Choroid plexus epithelial cell (primary cell): Measurements from ENCODE around the gene GRPEL2.

Experiments
- DNase-seq: peaks from one replicate; pipeline ENCODE4 v3.0.0-alpha.2; 2010; ENCODE audit warnings: low read depth
- H3K4me3 ChIP-seq: 2 replicates; pipeline ENCODE4 v1.5.1; 2011; ENCODE audit warnings: low read depth, mild to moderate bottlenecking, control low read depth, low read length, moderate library complexity
- TF ChIP-seq, protein P1 (sequence below): conservative IDR thresholded peaks from 2 replicates; pipeline ENCODE4 v1.5.1; 2011; ENCODE audit warnings: low read depth, mild to moderate bottlenecking, control low read depth, inconsistent platforms, low read length, moderate library complexity

GRPEL2 gene

DNA sequence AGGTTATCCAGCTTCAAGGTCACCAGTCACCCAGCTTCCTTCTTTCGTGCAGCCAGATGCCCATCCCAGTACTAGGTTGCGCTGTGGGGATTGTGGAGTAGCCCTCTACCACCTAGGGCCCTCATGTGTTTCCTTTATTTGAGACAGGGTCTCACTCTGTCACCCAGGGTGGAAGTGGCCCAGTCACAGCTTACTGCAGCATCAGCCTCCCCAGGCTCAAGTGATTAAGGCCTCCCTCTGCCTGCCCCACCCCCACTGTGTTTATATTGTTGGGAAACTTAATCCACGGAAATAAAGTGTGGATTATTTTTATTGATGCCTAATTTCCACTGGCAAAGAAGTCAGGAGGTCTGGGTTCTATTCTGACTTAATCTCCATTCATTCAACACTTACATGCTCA lies 29.5 kb downstream of the GRPEL2 start:
- no peak for DNase-seq
- no peak overlapping the region for H3K4me3 ChIP-seq
- TF ChIP-seq, protein P1, sequence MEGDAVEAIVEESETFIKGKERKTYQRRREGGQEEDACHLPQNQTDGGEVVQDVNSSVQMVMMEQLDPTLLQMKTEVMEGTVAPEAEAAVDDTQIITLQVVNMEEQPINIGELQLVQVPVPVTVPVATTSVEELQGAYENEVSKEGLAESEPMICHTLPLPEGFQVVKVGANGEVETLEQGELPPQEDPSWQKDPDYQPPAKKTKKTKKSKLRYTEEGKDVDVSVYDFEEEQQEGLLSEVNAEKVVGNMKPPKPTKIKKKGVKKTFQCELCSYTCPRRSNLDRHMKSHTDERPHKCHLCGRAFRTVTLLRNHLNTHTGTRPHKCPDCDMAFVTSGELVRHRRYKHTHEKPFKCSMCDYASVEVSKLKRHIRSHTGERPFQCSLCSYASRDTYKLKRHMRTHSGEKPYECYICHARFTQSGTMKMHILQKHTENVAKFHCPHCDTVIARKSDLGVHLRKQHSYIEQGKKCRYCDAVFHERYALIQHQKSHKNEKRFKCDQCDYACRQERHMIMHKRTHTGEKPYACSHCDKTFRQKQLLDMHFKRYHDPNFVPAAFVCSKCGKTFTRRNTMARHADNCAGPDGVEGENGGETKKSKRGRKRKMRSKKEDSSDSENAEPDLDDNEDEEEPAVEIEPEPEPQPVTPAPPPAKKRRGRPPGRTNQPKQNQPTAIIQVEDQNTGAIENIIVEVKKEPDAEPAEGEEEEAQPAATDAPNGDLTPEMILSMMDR = no peak

GRCh38 chr5:149375434-149375833 lies 30.1 kb downstream of the GRPEL2 start:
- no peak for DNase-seq
- H3K4me3 ChIP-seq = no peak overlapping the region
- TF ChIP-seq, protein P1 = no peak

- no peak overlapping the region for H3K4me3 ChIP-seq
- TF ChIP-seq, protein P1 = no peak
- no peak for DNase-seq
Measured at GRCh38 chr5:149376104-149376503, 30.8 kb downstream of the GRPEL2 start.

- no peak overlapping the region for H3K4me3 ChIP-seq
- DNase-seq = no peak
- TF ChIP-seq, protein P1 = no peak
Measured at GRCh38 chr5:149376711-149377447, 31.6 kb downstream of the GRPEL2 start.

- no peak for DNase-seq
- TF ChIP-seq, protein P1 = no peak
Measured at GRCh38 chr5:149378241-149378820, 33.0 kb downstream of the GRPEL2 start.

DNA sequence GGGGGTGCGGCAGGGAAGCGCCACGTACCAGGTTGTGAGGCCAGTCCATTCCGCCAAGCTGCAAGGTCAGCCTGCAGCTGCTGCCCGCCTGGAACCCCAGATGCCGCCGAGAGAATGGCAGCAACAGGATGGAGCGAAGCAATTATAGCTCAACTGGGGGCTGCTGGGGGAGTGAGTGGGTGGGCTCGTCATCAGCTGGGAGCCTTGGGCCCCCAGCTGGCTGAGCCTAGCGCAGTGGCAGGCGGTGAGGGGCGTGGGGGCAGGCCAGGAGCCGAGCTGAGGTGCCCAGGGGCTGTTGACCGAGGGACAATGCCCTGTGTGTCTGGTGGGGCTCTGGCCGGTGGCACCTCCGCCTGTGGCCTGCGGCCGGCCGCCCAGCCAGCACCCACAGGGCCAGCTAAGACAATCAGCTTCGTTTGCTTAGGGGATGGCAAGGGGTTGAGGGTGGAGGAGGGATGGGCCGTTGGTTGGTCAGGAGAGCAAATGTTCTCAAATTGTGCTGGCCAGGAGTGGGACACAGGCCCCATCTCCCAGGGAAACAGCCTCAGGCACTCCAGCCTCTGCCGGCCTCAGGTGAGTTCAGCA lies 34.0 kb downstream of the GRPEL2 start, which contains the start of gene IL17B:
Gene IL17B (minus strand): TSS at position 116 of the 585 bp plus-strand sequence. CDS start 67 bp downstream, at position 49.
- no peak within 1 kb of the TSS for H3K4me3 ChIP-seq
- TF ChIP-seq, protein P1 = no peak
- DNase-seq = no peak

More at GRCh38 chr5:149378241-149378820, 33.0 kb downstream of the GRPEL2 start:
- no peak overlapping the region for H3K4me3 ChIP-seq
